ENCODE results near the gene UBAP2. TPM values are rescaled to one million over a fixed set of nuclear protein-coding genes. Genes with fewer than 3 reads are reported as not detected.

Gene UBAP2
- total RNA-seq, 4 donors from 2014 or later, result 29.7 to 36.9 (median 34.3) TPM

DNA sequence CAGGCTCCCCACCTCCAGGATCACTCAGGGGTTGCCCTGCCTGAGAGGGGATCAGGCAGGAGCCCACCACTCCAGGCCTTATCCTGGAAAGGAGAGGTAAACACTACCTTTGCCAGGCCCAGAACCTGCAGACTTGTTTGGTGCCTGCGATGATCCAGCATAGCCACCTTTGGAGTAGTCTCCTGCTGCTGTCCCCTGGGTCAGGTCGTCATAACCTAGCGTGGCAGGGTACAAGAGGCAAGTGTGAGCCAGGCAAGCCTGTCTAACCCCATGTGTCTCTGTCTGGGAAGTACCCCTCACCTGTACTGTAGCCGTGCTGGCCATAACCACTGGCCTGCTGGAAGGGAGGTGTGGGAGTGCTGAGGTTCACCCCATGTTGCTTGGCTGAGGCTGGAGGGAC is 125.6 kb downstream of the UBAP2 start:
- DNase-seq (ENCODE audit: low spot score in 2 of 2), result no peak
- no peak overlapping the region for H3K4me3 ChIP-seq
- H3K36me3 ChIP-seq, result peaks cover 0 to 99% (median 8%) of the 10 kb centered on the region in 3 donors
- H3K9me3 ChIP-seq, result no peaks in the 10 kb centered on the region
- 80 to 93% methylated on average over 1 to 4 of the region's 4 CpGs for WGBS, 2 donors
- TF ChIP-seq EP300 (IDR thresholded peaks at IDR 0.05) (no peak), CTCF (IDR thresholded peaks at IDR 0.05) (no peak), POLR2A (IDR thresholded peaks at IDR 0.05) (no peak)
- H3K4me1 ChIP-seq, result peaks cover 0 to 16% (median 0%) of the 10 kb centered on the region in 4 donors
- H3K27me3 ChIP-seq, result no peaks in the 10 kb centered on the region
- H3K27ac ChIP-seq, result no peak overlapping the region

DNA sequence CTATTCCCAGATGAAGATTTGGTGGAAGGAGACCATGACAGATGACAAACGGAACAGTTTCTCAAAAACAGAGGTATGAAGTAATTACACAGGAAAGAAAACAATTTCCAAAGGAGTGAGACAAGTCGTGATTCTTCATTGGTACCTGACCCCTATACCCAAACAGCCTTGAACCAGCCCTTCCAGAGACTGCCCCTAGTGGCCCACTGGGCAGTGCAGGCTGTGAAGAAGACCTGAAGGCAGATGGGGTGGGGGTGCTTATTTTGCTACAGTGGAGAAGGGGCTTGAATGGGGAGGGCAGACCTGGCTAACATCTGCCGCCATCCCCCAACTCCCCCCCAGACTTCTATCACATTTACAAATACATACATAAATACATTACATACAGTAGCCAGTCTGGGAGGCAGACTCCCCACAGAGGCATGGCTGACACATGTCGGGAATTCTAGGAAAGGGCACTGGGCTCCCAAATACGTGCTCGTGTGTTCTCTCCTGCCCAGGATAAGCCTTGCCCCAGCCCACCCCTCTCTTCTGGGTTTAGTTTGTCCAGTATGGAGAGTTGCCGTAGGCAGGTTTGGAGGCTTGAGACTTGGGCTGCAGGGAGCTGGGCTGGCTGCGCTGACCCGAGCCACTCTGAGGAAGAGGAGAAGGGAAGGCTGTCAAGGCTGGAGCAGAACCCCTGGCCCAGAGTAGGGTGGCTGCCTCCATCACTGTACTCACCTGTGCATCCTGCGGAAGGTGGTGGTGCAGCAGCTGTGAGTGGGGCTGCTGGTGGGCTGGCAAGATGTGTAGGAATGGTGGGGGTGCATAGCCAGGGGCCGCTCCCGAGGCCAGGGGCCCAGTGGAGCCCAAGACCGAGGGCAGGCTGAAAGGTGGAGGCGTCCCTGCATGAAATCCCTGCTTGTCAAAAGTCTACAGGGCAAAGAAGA is 126.5 kb downstream of the UBAP2 start:
- peaks cover 0 to 99% (median 9%) of the 10 kb centered on the region in 3 donors for H3K36me3 ChIP-seq
- no peak overlapping the region for H3K4me3 ChIP-seq
- H3K9me3 ChIP-seq, result no peaks in the 10 kb centered on the region
- no peak for DNase-seq (ENCODE audit: low spot score in 2 of 2)
- no peaks in the 10 kb centered on the region for H3K27me3 ChIP-seq
- TF ChIP-seq EP300 (IDR thresholded peaks at IDR 0.05) (no peak), POLR2A (IDR thresholded peaks at IDR 0.05) (no peak), CTCF (IDR thresholded peaks at IDR 0.05) (peak; percentile 25 to 47 (median 33))
- H3K4me1 ChIP-seq, result peaks cover 0 to 16% (median 0%) of the 10 kb centered on the region in 4 donors
- H3K27ac ChIP-seq, result no peak overlapping the region
- WGBS, 2 donors, result 83 to 86% methylated on average over 14 of the region's 14 CpGs

GRCh38 chr9:33919276-33919897 is 129.3 kb downstream of the UBAP2 start:
- 84 to 95% methylated on average over 6 of the region's 6 CpGs for WGBS, 2 donors
- no peak overlapping the region for H3K27ac ChIP-seq
- no peaks in the 10 kb centered on the region for H3K27me3 ChIP-seq
- H3K4me3 ChIP-seq, result no peak overlapping the region
- no peaks in the 10 kb centered on the region for H3K9me3 ChIP-seq
- peaks cover 0 to 75% (median 12%) of the 10 kb centered on the region in 3 donors for H3K36me3 ChIP-seq
- DNase-seq (ENCODE audit: low spot score in 2 of 2), result no peak
- no peaks in the 10 kb centered on the region for H3K4me1 ChIP-seq
- TF ChIP-seq CTCF (IDR thresholded peaks at IDR 0.05) (no peak), EP300 (IDR thresholded peaks at IDR 0.05) (no peak), POLR2A (IDR thresholded peaks at IDR 0.05) (no peak)

GRCh38 chr9:33917036-33917435 is 131.7 kb downstream of the UBAP2 start:
- no peak overlapping the region for H3K27ac ChIP-seq
- no peaks in the 10 kb centered on the region for H3K9me3 ChIP-seq
- no peak for TF ChIP-seq EP300 (IDR thresholded peaks at IDR 0.05)
- no peak for TF ChIP-seq POLR2A (IDR thresholded peaks at IDR 0.05)
- TF ChIP-seq CTCF (IDR thresholded peaks at IDR 0.05), result no peak
- no peak for DNase-seq (ENCODE audit: low spot score in 2 of 2)
- H3K27me3 ChIP-seq, result no peaks in the 10 kb centered on the region
- no peaks in the 10 kb centered on the region for H3K4me1 ChIP-seq
- 89 to 92% methylated on average over 9 of the region's 9 CpGs for WGBS, 2 donors
- H3K4me3 ChIP-seq, result no peak overlapping the region
- peaks cover 0 to 70% (median 4%) of the 10 kb centered on the region in 3 donors for H3K36me3 ChIP-seq

Data from tibial nerve (tissue), 4 donors.